ENCODE measurements around the gene COG6. TPM values are rescaled to one million over a fixed set of nuclear protein-coding genes. Genes with fewer than 3 reads are reported as not detected.

Gene COG6
- total and polyA plus RNA-seq, 7 experiments from 2014 or later = 18.1 to 41.6 (median 24.4) TPM

DNA sequence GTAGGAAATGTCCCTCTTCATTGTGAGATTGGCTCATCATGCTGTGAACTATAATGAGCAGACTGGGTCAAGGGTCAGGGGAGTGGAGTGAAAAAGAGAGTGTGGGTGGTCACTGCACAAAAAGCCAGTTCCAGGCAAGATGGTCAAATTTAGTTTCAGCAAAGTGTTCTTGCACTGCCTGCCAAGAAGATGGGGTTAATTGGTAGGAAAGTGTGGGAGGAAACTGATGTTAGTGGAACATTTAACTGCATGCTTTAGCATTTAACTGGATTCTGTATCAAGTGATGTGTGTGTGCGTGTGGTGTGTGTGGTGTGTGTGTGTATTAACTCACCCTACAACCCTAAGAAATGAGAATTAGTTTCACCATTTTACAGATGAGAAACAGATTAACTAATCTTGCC, 131.6 kb downstream of the COG6 start:
- peaks cover 4 to 5% (median 4%) of the 10 kb centered on the region in 3 experiments for H3K9me3 ChIP-seq (ENCODE audit: control insufficient read depth in 2 of 3, low read length in 3 of 3)
- H3K4me3 Mint-ChIP-seq = no peak overlapping the region
- H3K27me3 Mint-ChIP-seq = peaks cover 0 to 1% (median 0%) of the 10 kb centered on the region in 5 donors
- H3K4me1 Mint-ChIP-seq = peaks cover 0 to 5% (median 0%) of the 10 kb centered on the region in 7 donors
- ATAC-seq = no peak
- no peak for DNase-seq
- no peak overlapping the region for H3K27ac Mint-ChIP-seq
- ChIA-PET POLR2A (no interaction called here), CTCF (no interaction called here)
- no peak overlapping the region for H3K4me3 ChIP-seq (ENCODE audit: low read length)
- peaks cover 2 to 28% (median 11%) of the 10 kb centered on the region in 11 donors for H3K9me3 Mint-ChIP-seq
- H3K27me3 ChIP-seq (ENCODE audit: control insufficient read depth in 2 of 2, insufficient read depth in 2 of 2, low read length in 2 of 2) = no peaks in the 10 kb centered on the region
- intact Hi-C loops (cut with micrococcal nuclease) = no loop called here
- no peaks in the 10 kb centered on the region for H3K4me1 ChIP-seq (ENCODE audit: control insufficient read depth in 2 of 2, insufficient read depth in 2 of 2, low read length in 2 of 2)
- peaks cover 0 to 12% (median 8%) of the 10 kb centered on the region in 5 donors for H3K36me3 Mint-ChIP-seq
- no peak overlapping the region for H3K27ac ChIP-seq (ENCODE audit: low read depth, low read length)
- H3K36me3 ChIP-seq (ENCODE audit: control insufficient read depth in 2 of 3, insufficient read depth in 3 of 3, low read length in 3 of 3) = no peaks in the 10 kb centered on the region

DNA sequence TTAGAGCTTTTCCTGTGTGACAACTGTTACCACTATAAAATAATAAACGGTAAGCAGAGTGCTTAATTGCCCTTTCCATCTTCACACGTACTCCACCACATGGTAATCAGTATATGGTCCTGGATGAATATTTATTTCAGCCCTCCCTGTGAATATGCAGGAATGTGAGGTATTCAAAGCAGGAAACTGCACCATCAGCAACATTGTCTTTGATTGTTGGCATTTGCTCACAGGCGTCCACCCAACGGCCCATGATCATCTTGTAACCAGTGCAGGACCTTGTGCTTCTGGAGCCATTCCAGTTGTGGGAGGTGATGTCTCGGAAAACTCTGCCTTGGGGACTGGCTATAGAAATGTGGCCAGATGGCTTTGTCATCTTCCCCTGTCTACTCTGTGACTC, 132.6 kb downstream of the COG6 start:
- H3K36me3 Mint-ChIP-seq = peaks cover 0 to 12% (median 9%) of the 10 kb centered on the region in 5 donors
- intact Hi-C loops (cut with micrococcal nuclease) = no loop called here
- ATAC-seq (no peak), DNase-seq (no peak)
- ChIA-PET POLR2A (no interaction called here), CTCF (no interaction called here)
- H3K27ac Mint-ChIP-seq = no peak overlapping the region
- H3K27me3 Mint-ChIP-seq = peaks cover 0 to 4% (median 0%) of the 10 kb centered on the region in 5 donors
- H3K27ac ChIP-seq (ENCODE audit: low read depth, low read length) = no peak overlapping the region
- H3K4me3 ChIP-seq (ENCODE audit: low read length) = no peak overlapping the region
- no peak overlapping the region for H3K4me3 Mint-ChIP-seq
- no peaks in the 10 kb centered on the region for H3K4me1 ChIP-seq (ENCODE audit: control insufficient read depth in 2 of 2, insufficient read depth in 2 of 2, low read length in 2 of 2)
- peaks cover 6 to 31% (median 11%) of the 10 kb centered on the region in 11 donors for H3K9me3 Mint-ChIP-seq
- H3K36me3 ChIP-seq (ENCODE audit: control insufficient read depth in 2 of 3, insufficient read depth in 3 of 3, low read length in 3 of 3) = no peaks in the 10 kb centered on the region
- H3K27me3 ChIP-seq (ENCODE audit: control insufficient read depth in 2 of 2, insufficient read depth in 2 of 2, low read length in 2 of 2) = no peaks in the 10 kb centered on the region
- H3K9me3 ChIP-seq (ENCODE audit: control insufficient read depth in 2 of 3, low read length in 3 of 3) = peaks cover 4 to 5% (median 4%) of the 10 kb centered on the region in 3 experiments
- peaks cover 0 to 5% (median 0%) of the 10 kb centered on the region in 7 donors for H3K4me1 Mint-ChIP-seq

DNA sequence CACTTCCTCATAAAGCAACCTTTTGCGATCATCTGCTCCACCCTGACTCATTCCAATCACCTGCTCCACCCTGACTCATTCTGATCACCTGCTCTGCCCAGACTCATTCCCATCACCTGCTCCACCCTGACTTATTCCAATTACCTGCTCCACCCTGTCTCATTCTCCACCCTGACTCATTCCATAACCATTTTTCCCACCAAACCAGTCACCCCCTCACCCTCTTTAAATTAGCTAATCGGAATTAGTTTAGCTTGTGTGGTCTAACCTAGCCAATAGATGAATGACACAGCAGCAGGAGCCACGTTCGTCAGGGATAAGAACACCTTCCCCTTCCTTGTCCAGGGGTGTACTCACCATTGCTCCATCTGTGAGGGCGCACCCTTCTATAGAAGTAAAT, 134.0 kb downstream of the COG6 start:
- DNase-seq (no peak), ATAC-seq (no peak)
- intact Hi-C loops (cut with micrococcal nuclease) = no loop called here
- H3K27me3 ChIP-seq (ENCODE audit: control insufficient read depth in 2 of 2, insufficient read depth in 2 of 2, low read length in 2 of 2) = no peaks in the 10 kb centered on the region
- no peaks in the 10 kb centered on the region for H3K36me3 ChIP-seq (ENCODE audit: control insufficient read depth in 2 of 3, insufficient read depth in 3 of 3, low read length in 3 of 3)
- H3K9me3 ChIP-seq (ENCODE audit: control insufficient read depth in 2 of 3, low read length in 3 of 3) = peaks cover 4 to 5% (median 4%) of the 10 kb centered on the region in 3 experiments
- Mint-ChIP-seq H3K27ac (no peak overlapping the region), H3K27me3 (peaks cover 0 to 4% (median 0%) of the 10 kb centered on the region in 5 donors), H3K4me3 (no peak overlapping the region), H3K9me3 (peaks cover 7 to 40% (median 13%) of the 10 kb centered on the region in 11 donors), H3K4me1 (peaks cover 0 to 5% (median 0%) of the 10 kb centered on the region in 7 donors), H3K36me3 (peaks cover 0 to 12% (median 11%) of the 10 kb centered on the region in 5 donors)
- H3K27ac ChIP-seq (ENCODE audit: low read depth, low read length) = no peak overlapping the region
- ChIA-PET CTCF (no interaction called here), POLR2A (no interaction called here)
- H3K4me1 ChIP-seq (ENCODE audit: control insufficient read depth in 2 of 2, insufficient read depth in 2 of 2, low read length in 2 of 2) = no peaks in the 10 kb centered on the region
- H3K4me3 ChIP-seq (ENCODE audit: low read length) = no peak overlapping the region

Small RNA genes lying within 50 kb of the gene (microRNA-seq; reads per million reads assigned to microRNA genes)
- gene MIR4305 (ENCODE audit: borderline microRNAs expressed) = not detected

Other genes with a start within 250 kb of the COG6 start
- under 1 TPM in 1 of 5 experiments, not detected in 4; 0.92 TPM for gene LHFPL6, start 52.5 kb upstream of the COG6 start, total RNA-seq
- gene LHFPL6, start 52.5 kb upstream of the COG6 start, polyA plus RNA-seq = not detected